GM12878 (cell line): ENCODE measurements around the gene DHX30. TPM values are rescaled to one million over a fixed set of nuclear protein-coding genes. Genes with fewer than 3 reads are reported as not detected.
A peak's percentile ranks its signal among the peaks of the same experiment; 100 is the strongest.

ENCODE experiments used
- CHD1 ChIP-seq: IDR thresholded peaks from 2 replicates; pipeline ENCODE4 v1.6.1; 2012; ENCODE audit warnings: low read depth, low read length, improper control_type of control experiment
- CREB1 ChIP-seq: IDR thresholded peaks from 2 replicates; pipeline ENCODE4 v1.6.1; 2012; ENCODE audit warnings: low read depth, mild to moderate bottlenecking, inconsistent platforms
- CTCF ChIP-seq, 3 experiments: IDR thresholded peaks in 2 of 3; conservative IDR thresholded peaks in 1 of 3; 2 replicates each; pipeline ENCODE4 v1.5.1; 2011; ENCODE audit warnings: low read depth in 3 of 3, low read length in 3 of 3, mild to moderate bottlenecking in 3 of 3, control low read depth in 2 of 3, moderate library complexity in 2 of 3, inconsistent platforms in 1 of 3, mixed read lengths in 1 of 3; ENCODE audit not compliant: control insufficient read depth in 2 of 3, insufficient read depth in 1 of 3; ENCODE audit errors: extremely low read depth in 1 of 3
- CUX1 ChIP-seq: IDR thresholded peaks from 2 replicates; pipeline ENCODE4 v1.6.1; 2012; ENCODE audit warnings: improper control_type of control experiment, low read depth, low read length; ENCODE audit not compliant: insufficient replicate concordance
- E2F4 ChIP-seq: IDR thresholded peaks from 2 replicates; pipeline ENCODE4 v1.6.1; 2012; ENCODE audit warnings: low read depth, low read length, improper control_type of control experiment
- EP300 ChIP-seq, 2 experiments: fragments of 150-350 bp in 1 of 2; IDR thresholded peaks; 2 replicates each; pipeline ENCODE4 v1.6.1; 2011 to 2012; ENCODE audit warnings: low read depth in 2 of 2, low read length in 2 of 2, borderline replicate concordance in 1 of 2, improper control_type of control experiment in 1 of 2, inconsistent platforms in 1 of 2; ENCODE audit not compliant: control insufficient read depth in 1 of 2
- FOXM1 ChIP-seq: IDR thresholded peaks from 2 replicates; pipeline ENCODE4 v1.6.1; 2012; ENCODE audit warnings: low read depth, mild to moderate bottlenecking, inconsistent platforms, low read length, moderate library complexity
- IKZF1 ChIP-seq: fragments of 450-650 bp; conservative IDR thresholded peaks from 2 replicates; pipeline ENCODE4 v1.6.1; 2017; ENCODE audit warnings: antibody characterized with exemption, mild to moderate bottlenecking
- MTA2 ChIP-seq: fragments of 450-650 bp; IDR thresholded peaks from 2 replicates; pipeline ENCODE4 v1.6.1; 2016; ENCODE audit warnings: low read depth, mild to moderate bottlenecking, moderate library complexity
- MYC ChIP-seq: IDR thresholded peaks from 2 replicates; pipeline ENCODE4 v1.6.1; 2011; ENCODE audit warnings: mild to moderate bottlenecking, low read length, moderate library complexity, inconsistent platforms; ENCODE audit not compliant: insufficient read depth, insufficient replicate concordance, insufficient read length, severe bottlenecking
- NR2C2 ChIP-seq: IDR thresholded peaks from 2 replicates; pipeline ENCODE4 v1.6.1; 2011; ENCODE audit warnings: borderline replicate concordance, low read depth; ENCODE audit not compliant: control insufficient read depth, insufficient read length
- NR2F1 ChIP-seq: fragments of 450-650 bp; conservative IDR thresholded peaks from 2 replicates; pipeline ENCODE4 v1.6.1; 2017; ENCODE audit warnings: mild to moderate bottlenecking
- POLR2AphosphoS5 ChIP-seq: IDR thresholded peaks from 2 replicates; pipeline ENCODE4 v1.6.1; 2011; ENCODE audit warnings: mild to moderate bottlenecking, low read length, inconsistent platforms
- RAD21 ChIP-seq: IDR thresholded peaks from 2 replicates; pipeline ENCODE4 v1.6.1; 2011; ENCODE audit warnings: mild to moderate bottlenecking, low read depth, low read length, moderate library complexity; ENCODE audit not compliant: insufficient read depth
- RCOR1 ChIP-seq: conservative IDR thresholded peaks from 2 replicates; pipeline ENCODE4 v1.6.1; 2012; ENCODE audit warnings: low read depth, low read length, improper control_type of control experiment
- SMC3 ChIP-seq: IDR thresholded peaks from 2 replicates; pipeline ENCODE4 v1.6.1; 2011; ENCODE audit warnings: low read length, improper control_type of control experiment, borderline replicate concordance
- SRF ChIP-seq, 2 experiments: IDR thresholded peaks; 2 replicates each; pipeline ENCODE4 v1.6.1; 2011; ENCODE audit warnings: low read depth in 2 of 2, low read length in 2 of 2, mild to moderate bottlenecking in 1 of 2, moderate library complexity in 1 of 2
- TCF3 ChIP-seq: IDR thresholded peaks from 2 replicates; pipeline ENCODE4 v1.6.1; 2012; ENCODE audit warnings: low read depth, mild to moderate bottlenecking, low read length, borderline replicate concordance; ENCODE audit not compliant: insufficient read depth
- ZNF207 ChIP-seq: fragments of 450-650 bp; IDR thresholded peaks from 2 replicates; pipeline ENCODE4 v1.6.1; 2014; ENCODE audit warnings: antibody characterized with exemption, mild to moderate bottlenecking, borderline replicate concordance
- ZZZ3 ChIP-seq: IDR thresholded peaks from 2 replicates; pipeline ENCODE4 v1.6.1; 2011; ENCODE audit warnings: low read depth; ENCODE audit not compliant: control insufficient read depth, insufficient read length
- polyA plus RNA-seq, 11 experiments: library from polyadenylated mRNA; depleted of rRNA in 4 of 11; unstranded in 6 of 11; stranded (reverse) in 5 of 11; fragments of >200 nt; fragmentation: Nextera tagmentation in 4 of 11; fragmentation: Illumina TruSeq in 1 of 11; extraction: Ambion mirVana in 4 of 11; extraction: Trizol in 1 of 11; gene quantifications; 1 replicate in 1 of 11; 2 replicates in 10 of 11; pipeline versions ENCODE4 v1.2.1 to v1.2.3, GENCODE V29; 2011 to 2016; ENCODE audit warnings: inconsistent platforms in 2 of 11, missing spikeins in 2 of 11, low read depth in 1 of 11
- total RNA-seq, 4 experiments: library from RNA; depleted of rRNA in 3 of 4; stranded (reverse); fragments of >200 nt in 3 of 4; fragmentation: Illumina TruSeq in 1 of 4; extraction: Trizol in 1 of 4; gene quantifications; 2 replicates each; pipeline versions ENCODE4 v1.2.1 to v1.2.3, GENCODE V29; 2013 to 2021

The DHX30 gene
- total and polyA plus RNA-seq, 10 of the 15 experiments (the other 5 are each of a cell fraction or from before 2014, with no cell fraction given), result 9.5 to 75.3 (median 47.8) TPM

GRCh38 chr3:47824541-47825473, 21.9 kb downstream of the DHX30 start (continued):
- TF ChIP-seq IKZF1 (peak; percentile 90), NR2F1 (peak; percentile 96), TCF3 (no peak), CREB1 (peak; percentile 22; the same call in 1 of the 2 replicates), CTCF (IDR thresholded peaks at IDR 0.05 in 2 of 3, conservative IDR thresholded peaks at IDR 0.05 in 1 of 3; ENCODE audit: control insufficient read depth in 2 of 3, extremely low read depth in 1 of 3, insufficient read depth in 1 of 3, low read depth in 3 of 3, low read length in 3 of 3) (peak; percentile 70 to 92 (median 86); a peak in 5 of 6 replicates), SMC3 (peak; percentile 50), SRF (IDR thresholded peaks at IDR 0.05; ENCODE audit: low read depth in 2 of 2, low read length in 2 of 2) (peak in 1 of 2 experiments; percentile 37; a peak in 1 of 4 replicates), RAD21 (peak; percentile 38; the same call in 1 of the 2 replicates), EP300 (IDR thresholded peaks at IDR 0.05; ENCODE audit: borderline replicate concordance in 1 of 2, control insufficient read depth in 1 of 2, low read depth in 2 of 2, low read length in 2 of 2) (no peak), NR2C2 (no peak), RCOR1 (peak; percentile 72; the same call in 1 of the 2 replicates), FOXM1 (no peak; the same call in 1 of the 2 replicates), MYC (peak; percentile 77), E2F4 (peak; percentile 11; the same call in 1 of the 2 replicates), POLR2AphosphoS5 (peak; percentile 78), CUX1 (no peak), MTA2 (no peak), ZZZ3 (no peak), CHD1 (no peak), ZNF207 (peak; percentile 89)
